ENCODE data around the gene MUC5AC.

The MUC5AC gene

DNA sequence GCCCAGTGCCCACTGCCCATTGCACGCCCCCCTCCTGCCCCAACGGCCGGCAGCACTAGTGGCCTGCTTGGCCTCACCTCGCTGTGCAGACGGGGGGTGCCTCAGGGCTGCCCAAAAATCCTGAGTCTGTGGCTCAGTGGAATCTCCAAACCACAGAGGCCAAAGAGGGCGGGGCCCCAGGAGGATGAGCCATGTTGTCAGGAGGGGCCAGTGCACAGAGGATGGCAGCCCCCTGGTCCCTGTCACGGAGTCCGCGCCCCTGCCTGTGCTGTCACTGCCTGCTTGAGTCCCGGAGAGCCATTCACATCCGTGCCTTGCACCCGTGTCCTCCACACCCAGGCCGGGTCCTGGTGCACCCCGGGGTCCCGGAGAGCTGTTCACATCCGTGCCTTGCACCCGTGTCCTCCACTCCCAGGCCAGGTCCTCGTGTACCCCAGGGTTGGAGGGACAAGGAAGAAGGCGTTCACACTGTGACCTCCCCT, 36.4 kb upstream of the MUC5AC start:
- DNase-seq (ENCODE audit: low read depth) = no peak

DNA sequence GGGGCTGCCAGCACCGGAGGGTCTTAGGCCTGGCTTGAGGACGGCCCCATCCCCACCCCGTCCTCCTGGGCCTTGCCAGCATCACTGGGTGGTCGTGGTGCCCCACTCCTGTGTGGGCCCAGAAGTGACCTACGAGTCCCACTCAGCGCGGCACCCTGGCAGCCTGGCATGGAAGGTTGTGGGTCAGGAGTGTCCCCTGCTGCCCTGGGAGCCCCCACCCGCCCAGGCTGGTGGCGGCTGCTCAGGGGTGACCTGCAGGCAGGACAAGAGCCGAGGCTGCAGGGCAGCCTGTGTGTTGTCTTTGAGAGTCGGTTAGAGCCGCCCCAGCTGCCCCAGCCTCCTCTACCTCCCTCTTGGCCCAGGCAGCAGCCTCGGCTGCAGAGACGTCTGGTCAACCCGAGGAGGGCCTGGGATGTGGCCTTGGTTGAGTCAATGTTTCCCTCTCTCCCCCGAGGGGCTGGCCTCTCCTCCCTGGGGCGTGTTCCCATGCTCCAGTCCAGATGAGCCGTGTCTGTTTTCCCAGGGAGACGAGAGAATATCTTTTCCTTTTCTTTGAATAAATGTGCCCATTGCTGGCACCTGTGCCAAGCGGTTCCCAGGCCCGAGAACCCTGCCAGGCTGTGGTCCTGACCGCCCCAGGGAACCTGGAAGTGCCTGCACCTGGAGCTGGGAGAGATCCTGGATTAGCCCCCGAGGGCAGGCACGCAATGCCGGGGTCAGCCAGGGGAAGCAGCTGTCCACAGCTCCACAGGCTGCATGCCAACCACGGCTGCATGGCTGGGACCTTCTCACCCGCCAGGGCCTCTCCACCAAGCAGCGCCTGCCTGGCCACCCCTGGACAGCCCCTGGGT, 35.7 kb upstream of the MUC5AC start:
- no peak for DNase-seq (ENCODE audit: low read depth)

DNA sequence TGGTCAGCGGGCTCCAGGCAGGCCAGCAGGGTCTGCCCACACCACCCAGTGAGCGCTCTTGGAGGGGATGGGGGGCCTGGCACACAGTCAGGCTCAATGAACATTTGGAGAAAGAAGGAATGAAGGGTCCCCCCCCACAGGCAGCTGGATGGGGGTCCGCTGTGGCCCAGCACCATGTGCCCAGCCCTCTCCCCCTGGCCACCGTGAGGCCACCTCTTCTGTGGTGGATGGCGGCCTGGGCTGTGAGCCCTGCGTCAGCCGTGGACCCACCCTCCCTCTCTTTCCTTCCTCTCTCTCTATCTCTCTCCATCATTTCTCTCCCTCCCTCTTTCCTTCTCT, 35.1 kb upstream of the MUC5AC start:
- DNase-seq (ENCODE audit: low read depth) = no peak

DNA sequence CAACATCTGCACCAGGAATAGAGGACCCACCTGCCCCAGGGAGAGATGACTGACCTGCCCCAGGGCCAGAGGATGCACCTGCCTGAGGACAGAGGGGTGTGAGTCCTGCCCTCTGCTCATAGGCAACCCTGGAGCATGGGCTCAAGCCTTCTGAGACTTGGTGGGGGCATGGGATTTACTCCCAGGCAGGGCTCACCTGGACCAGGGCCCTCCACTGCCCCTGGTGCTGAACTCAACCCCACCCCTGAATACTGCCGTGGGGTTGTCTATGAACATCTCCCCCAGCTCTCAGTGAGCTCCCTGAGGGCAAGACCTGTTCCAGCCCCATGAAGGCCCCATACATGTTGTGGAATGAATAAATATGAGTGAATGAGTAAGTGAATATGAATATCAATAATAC, 33.8 kb upstream of the MUC5AC start:
- DNase-seq (ENCODE audit: low read depth) = no peak

DNA sequence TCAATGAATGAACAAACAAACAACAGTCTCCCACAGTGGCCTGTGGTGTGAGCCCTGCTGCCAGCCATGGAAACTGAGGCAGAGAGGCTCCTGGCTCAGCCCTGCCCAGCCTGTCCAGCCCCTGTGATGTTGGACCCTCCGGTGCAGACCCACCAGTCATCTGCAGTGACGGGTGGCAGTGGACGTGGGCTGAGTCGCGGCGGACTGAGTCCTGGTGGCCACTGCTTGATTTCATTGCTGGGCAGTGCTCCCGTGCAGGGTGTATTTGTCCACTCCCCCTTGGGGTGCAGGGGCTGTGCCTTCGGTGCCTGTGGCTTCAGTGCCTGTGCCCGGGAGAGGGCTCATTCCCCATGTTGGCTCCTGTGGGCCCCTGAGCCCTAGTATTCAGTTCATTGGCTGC, 31.9 kb upstream of the MUC5AC start:
- DNase-seq (ENCODE audit: low read depth) = no peak

DNA sequence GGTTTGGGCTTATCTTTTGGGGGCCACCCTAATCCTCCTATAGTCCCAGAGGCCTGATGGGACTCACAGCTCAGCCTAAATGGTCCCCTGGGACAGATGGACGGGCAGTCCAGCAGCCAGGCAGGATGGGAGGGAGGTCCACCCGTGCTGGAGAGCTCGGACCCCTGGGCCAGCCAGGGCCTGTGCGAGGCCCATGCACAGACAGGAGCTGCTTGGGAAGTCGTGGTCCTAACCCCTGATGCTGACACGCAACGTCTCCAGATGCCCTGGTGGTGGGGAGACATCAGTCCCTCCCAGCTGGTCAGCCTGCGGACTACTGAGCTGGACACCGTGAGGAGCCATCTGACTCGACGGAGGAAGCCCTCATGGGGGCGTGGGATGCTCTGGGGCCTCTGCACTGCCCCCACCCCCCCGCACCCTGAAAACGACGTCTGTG, 31.2 kb upstream of the MUC5AC start:
- DNase-seq (ENCODE audit: low read depth) = no peak

DNA sequence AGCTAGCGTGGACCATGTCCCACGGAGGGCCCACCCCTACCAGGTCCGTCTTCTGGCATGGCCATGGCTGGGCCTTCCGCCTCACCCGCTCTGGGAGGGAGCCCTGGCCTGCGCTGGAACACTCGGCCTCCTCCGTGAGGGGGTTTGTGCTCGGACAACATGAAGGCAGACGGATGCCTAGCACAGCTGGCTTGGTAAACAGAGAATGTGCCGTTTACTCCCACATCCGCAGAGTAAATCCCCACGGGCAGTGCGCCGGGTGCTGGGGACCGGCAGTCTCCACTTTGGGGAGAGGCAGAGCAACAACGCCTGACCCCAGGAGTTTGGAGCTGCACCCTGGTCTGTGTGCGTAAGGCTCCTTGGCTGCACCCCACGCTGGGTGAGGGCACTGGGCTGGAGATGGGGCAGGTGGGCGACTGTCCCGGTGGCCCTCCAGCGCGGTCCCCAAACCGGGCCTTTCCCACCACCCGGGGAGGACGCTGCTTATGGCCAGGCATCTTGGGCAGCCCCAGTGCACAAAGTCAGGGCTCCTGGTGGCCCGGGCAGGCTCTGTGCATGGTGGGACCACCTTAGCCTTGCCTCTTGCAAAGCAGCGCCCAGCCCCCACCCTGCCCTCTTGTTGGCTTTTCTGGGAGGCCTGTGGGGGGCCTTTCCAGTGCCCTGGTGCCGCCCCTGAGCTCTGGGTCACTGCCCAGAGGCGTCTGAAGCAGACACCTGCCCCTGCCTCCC, 30.7 kb upstream of the MUC5AC start:
- DNase-seq (ENCODE audit: low read depth) = no peak

DNA sequence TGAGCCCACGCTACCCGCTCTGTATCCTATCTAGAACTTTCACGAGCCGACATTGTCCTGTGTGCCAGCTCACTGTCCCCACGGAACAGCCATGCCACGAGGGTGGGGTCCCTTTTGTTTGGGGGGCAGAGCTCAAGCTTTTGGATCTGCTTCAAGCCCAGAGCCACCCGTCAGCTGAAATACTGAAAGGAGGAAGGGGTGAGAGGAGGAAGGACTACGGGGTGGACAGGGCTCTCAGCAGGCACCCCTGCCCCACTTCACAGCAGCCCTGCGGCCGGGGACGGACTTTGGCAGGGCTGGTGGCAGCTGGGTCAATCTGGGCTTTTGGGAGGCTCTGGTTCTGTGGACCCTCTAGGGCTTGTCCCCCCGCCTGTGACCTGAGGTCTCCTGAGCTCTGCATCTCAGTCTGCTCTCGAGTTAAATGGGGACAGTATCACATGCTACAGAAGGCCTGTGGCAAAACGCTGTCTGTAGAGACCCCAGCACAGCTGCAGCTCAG, 30.0 kb upstream of the MUC5AC start:
- no peak for DNase-seq (ENCODE audit: low read depth)

DNA sequence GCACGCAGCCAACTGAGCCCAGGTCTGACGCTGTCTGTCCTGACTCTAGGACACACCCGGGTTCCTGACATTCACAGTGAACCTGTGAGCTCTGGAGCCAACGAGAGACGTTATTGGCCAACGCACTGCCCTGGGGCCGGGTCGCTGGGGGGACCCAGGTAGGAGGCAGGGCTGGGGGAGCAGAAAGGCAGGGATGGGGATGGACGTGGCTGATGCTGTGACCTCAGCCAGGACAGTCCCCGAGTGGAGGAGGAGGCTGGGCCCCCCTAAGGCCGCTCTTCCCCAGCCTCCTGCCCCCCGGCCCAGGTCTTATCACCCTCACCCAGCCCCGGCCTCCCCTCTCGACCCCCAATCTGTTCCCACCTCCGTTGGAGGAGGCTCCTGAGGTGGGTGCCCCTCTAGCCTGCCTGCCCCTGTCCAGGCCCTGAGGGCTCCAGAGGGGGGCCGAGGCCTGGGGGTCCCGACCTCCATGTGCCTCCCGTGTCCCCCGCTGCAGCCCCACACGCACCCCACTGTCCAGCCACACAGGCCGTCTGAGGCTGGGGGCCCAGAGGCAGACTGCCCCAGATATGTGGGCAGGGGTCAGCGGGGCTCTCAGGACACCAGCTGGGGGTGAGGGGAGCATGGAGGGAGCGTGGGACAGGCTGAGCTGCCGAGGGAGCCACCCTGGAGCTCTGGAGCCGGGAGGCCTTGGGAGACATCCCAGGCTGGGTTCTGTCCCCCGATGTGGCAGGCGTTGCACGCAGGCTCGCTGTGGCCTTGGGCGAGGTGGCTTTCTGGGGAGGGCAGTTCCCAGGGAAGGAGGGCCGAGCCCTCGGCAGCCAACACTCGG, 29.2 kb upstream of the MUC5AC start:
- DNase-seq (ENCODE audit: low read depth) = no peak

DNA sequence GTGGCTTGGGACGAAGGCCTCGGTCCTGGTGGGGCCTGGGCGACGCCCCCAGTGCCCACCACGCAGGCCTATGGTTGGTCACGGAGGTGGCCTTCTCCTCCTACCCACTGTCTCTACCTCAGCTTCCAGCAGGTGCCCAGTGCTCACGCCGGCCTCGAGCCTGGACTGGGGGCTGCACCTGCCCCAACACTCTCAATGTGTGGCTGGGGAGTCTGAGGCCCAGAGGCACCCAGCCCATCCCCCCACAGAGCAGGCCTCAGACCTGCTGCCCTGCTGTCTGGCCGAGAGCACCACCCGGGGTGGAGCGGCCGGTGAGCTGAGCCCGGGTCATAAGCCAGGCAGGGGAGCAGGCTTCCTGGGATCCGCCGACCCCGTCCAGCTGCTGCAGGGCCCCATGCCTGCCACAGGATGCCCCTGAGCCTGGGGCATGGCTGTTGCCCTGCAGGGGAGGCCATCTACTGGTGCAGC, 28.6 kb upstream of the MUC5AC start:
- DNase-seq (ENCODE audit: low read depth) = no peak

DNA sequence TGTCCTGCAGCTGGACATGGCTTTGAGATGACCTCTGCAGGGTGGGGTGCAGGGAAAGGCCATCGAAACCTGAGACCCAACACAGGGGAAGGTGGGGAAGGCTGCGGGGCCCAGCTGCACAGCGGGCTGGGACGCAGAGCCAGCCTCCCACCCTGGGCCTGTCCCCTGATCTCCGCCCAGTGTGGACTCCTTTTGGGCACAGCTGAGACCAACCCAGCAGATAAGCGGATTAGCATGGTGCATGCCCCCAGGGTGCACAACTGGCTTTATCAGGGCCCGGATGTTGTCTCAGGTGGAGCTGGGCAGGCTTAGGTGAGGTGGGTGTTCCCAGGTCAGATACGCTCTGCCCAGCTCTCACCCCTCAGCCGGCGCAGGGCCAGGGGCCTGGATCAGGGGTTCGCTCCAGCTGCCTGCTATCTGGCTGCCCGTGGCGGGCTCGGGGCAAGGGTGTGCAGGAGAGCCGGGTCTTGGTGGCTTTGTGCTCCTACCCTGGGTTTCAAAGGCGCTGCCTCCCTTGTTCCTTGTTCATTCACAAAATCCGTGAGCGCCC, 28.1 kb upstream of the MUC5AC start:
- no peak for DNase-seq (ENCODE audit: low read depth)

DNA sequence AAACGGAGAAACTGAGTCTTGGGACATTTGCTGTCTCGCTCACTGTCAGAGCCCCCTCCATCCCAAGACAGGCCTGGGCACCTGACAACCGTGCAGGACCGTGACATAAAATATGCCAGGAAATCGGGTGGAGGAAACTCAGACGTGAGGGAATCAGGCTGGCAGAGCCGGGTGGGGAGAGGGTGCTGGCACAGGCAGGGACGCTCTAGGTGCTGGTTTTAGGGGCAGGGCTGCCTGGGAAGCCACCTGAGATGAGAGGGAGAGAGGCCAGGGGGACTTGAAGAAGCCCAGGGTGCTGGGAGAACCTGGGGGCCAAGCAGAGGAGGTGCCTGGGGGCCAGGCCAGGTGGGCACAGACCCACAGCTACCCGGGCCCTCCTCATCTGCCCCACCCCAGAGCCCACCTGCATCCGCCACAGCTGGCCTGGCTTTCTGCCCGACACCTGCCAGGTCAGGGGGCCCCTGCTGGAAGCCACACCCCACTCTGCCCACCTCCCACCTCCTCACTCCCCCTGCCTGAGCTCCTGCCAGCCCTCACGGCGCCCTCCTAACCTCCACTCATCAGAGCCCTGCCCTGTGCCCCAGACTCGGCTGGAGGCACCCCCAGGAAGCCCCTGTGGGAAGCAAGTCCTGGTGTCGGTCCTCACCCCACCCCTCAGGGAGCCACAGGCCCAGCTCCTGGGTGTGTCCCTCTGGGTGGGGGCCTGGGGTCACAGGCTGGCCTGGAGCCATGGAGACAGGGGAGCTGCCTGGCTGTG, 27.3 kb upstream of the MUC5AC start:
- no peak for DNase-seq (ENCODE audit: low read depth)

DNA sequence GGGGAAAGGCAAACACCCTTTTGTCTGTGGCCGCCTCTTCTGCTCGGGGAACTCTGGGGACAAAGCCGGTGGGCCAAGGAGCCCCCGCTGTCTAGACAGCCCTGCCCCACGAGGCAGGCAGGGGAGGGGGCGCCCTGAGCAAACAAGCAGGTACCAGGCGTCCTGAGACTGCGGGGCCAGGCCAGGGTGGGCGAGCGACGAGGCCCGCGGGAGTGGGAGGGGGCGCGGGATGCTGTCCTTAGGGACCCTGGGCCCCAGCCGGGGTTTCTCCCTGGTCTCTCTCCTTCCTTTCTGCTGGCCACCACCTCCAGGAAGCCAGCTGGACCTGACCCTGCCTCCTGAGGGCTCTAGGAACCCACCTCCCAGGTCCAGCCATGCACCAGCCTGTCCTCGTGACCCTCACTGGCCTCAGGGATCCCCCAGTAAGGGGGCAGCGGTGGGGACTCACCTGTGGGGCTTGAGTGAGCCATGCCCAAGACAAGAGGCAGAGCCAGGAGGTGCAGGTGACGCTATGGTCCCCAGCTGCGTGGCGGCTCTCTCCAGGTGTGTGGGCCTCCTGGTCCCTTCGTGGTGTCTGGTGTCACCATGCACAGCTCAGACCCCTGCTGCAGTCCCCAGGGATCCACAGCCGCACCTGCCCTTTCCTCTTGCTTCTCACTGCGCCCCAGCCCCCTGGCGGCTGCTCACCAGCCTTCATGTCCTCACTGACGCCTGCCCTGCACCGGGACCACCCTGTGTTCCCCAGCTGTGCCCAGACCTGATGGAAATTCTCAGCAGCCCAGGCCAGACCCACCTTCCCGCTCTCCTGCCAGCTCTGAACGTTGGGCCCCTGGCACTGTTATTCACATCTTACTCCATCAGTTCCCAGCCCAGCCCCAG, 26.5 kb upstream of the MUC5AC start:
- no peak for DNase-seq (ENCODE audit: low read depth)

DNA sequence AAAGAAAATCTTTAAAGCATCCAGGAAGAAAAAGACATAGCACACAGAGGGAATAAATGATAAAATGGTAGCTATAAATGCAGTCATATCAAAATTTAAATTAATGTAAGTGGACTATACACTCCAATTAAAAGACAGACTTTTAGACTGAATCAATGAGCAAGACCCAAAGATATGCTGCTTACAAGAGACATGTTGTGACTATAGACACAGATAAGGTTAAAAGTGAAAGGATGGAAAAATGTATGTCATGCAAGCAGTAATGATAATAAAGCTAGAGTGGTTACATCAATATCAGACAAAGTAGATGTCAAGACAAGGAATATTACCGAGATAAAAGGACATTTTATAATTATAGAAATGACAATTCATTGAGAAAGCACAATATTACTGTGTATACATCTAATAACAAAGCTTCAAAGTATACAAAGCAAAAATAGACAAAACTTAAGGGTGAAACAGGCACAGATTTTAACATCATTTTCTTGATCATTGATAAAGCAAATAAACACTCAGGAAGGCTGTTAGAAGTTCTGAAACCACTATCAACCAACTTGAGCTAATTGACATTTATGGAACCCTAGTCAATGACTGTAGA, 22.8 kb upstream of the MUC5AC start:
- DNase-seq (ENCODE audit: low read depth) = no peak

DNA sequence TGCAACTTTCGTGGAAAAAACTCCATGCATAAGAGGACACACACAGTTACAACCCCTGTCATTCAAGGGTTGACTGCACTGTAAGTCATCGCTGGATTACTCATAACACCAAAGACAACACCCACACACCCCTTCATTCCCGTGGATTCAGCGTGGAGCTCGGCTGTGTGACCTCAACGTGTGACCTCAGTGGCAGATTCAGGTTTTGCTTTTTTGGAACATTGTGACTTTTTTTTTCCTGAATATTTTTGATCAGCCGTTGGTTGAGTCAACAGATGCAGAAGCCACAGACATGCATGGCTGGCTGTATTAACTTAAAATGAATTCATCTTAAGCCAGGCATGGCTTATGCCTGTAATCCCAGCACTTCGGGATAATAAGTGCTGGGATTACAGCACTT, 19.7 kb upstream of the MUC5AC start:
- no peak for DNase-seq (ENCODE audit: low read depth)

DNA sequence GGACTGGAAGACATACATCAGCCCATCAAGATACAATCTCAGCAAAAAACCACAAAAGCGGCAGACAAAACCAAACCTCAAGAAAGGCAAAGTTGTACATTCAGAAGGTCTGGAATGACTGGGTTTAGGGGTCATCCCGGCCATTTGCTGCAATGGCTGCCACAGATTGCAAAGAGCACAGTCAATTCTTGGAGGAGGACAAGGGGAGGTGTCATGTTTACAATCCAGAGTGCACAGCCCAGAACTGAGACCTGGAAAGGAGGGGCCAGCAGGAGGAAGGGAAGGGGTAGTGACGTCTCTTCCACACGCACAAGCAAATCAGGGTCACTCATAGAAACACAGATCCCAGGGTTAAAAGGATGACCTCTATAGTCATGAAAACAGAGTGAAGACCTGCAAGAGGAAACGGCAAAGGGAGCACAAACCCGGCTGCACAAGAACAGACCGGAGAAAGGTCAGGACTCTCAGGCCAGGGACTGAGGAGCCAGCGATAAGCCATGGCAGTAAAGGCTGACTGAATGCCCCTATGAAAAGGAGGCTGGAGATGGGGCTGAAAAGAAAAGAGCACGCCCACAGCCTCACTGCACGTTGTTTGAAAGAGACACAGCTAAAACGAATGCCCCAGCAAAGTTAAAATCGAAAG, 18.2 kb upstream of the MUC5AC start:
- DNase-seq (ENCODE audit: low read depth) = no peak

DNA sequence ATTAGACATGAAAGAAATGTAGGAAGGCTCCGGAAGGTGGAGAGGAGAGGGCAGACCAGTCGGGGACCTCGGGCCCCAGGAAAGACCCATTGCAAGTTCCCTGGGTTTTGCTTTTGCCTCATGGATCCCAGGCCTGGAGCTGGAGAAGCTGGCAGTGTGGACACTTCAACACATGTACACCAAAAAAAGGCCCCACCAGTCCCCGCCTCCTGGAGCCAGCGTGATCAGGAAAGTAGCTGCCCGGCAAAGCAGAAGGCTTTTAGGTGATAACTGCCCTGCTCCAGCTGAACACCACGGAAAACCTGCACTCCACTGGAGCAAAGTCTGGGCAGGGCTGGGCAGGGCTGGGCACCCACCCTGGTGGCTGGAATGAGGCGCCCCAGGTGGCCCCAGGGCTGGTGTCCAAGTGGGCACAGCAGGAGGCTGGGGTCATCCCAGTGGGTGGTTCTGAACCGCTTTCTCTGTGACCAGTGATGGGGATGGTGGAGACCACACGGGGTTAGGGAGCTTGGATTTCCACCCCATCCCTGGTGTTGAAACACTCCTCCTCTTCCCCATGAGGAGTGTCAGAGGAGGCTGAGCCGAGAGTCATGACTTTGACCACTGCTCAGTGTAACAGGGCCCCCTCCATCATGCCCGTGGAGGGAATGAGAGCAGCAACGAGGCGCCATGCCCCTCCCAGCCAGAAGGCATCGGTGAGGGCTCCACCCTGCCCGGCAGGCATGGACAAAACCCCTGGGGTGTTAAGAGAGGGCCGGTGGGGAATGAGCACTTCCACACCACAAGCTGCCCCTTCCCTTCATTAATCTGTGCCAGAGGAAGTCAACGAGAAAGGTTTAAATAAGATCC, 16.9 kb upstream of the MUC5AC start:
- DNase-seq (ENCODE audit: low read depth) = no peak

DNA sequence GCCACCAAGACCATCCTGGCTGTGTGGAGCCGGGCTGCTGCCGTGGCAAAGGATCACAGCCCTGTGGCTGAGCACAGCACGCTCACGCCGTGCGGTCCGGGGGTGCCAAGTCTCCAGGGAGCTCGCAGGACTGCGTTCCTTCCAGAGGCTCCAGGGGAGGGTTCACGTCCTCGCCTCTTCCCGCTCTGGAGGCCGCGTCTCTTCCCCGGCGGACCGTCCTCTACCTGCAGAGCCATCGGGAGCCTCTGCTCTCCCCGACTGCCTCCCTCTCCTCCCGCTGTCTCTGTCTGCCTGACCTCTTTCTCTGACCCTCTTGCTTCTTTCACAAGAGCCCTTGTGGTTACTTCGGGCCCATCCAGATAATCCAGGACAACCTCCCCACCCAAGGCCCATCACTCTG, 11.4 kb upstream of the MUC5AC start:
- no peak for DNase-seq (ENCODE audit: low read depth)

Data from stimulated activated CD8-positive, alpha-beta memory T cell treated with anti-CD3 and anti-CD28 coated beads, Interleukin-15, amount 100 ng/mL, for 1 hour (primary cell).